Spleen (tissue), 7 donors: Measurements from ENCODE around the gene RAPGEF4.

ENCODE experiments used
- CTCF ChIP-seq, 11 experiments: fragments of 200-600 bp in 7 of 11; fragments of 450-650 bp in 4 of 11; sonication (generic) in 4 of 11; IDR thresholded peaks in 8 of 11; conservative IDR thresholded peaks in 3 of 11; 1 replicate in 7 of 11; 2 replicates in 4 of 11; pipeline versions ENCODE4 v1.4.0 to v1.8.0; 2016 to 2021; ENCODE audit warnings: antibody characterized with exemption in 11 of 11, inconsistent platforms in 4 of 11, mild to moderate bottlenecking in 1 of 11
- POLR2A ChIP-seq, 3 donors: fragments of 450-650 bp; IDR thresholded peaks; one replicate each; pipeline ENCODE4 v1.5.1; 2017; ENCODE audit warnings: antibody characterized with exemption in 3 of 3, mild to moderate bottlenecking in 1 of 3
- donor health status: DM: no; HTN: no; CAD: no; lungs with moderate emphysema.
- donor health status: DM: no; HTN: no; CAD: no.
- donor health status: DM: no; HTN: no; CAD: no.

GRCh38 chr2:173019755-173020154 is 284.1 kb downstream of the RAPGEF4 start:
- TF ChIP-seq CTCF (IDR thresholded peaks at IDR 0.05 in 8 of 11, conservative IDR thresholded peaks at IDR 0.05 in 3 of 11) (no peak), POLR2A (IDR thresholded peaks at IDR 0.05) (no peak)
